ENCODE data around the gene FBXL13.
A peak's percentile ranks its signal among the peaks of the same experiment; 100 is the strongest.
"Not testable (repeated sequence)": the region's sequence is repeated elsewhere in the genome, so short reads cannot be mapped to it uniquely, and the experiment has no call there.

Gene FBXL13

GRCh38 chr7:103116511-103116910 lies 41.9 kb upstream of the FBXL13 start:
- peak overlapping the region; percentile 80 for H3K27ac ChIP-seq

GRCh38 chr7:103115771-103116170 lies 41.2 kb upstream of the FBXL13 start:
- TF ChIP-seq CTCF (conservative IDR thresholded peaks at IDR 0.05): no peak

More at GRCh38 chr7:103116511-103116910, 41.9 kb upstream of the FBXL13 start:
- TF ChIP-seq CTCF (conservative IDR thresholded peaks at IDR 0.05): no peak

GRCh38 chr7:103114576-103115008 lies 40.0 kb upstream of the FBXL13 start:
- peak overlapping the region; percentile 80; the same call in 1 of the 2 replicates for H3K27ac ChIP-seq
- no peak for TF ChIP-seq CTCF (conservative IDR thresholded peaks at IDR 0.05)

More at GRCh38 chr7:103115771-103116170, 41.2 kb upstream of the FBXL13 start:
- peak overlapping the region; percentile 80 for H3K27ac ChIP-seq

- TF ChIP-seq CTCF (conservative IDR thresholded peaks at IDR 0.05): no peak
- no peak overlapping the region for H3K27ac ChIP-seq
These were observed 38.6 kb upstream of the FBXL13 start for GRCh38 chr7:103113164-103113563.

GRCh38 chr7:103106703-103107070 lies 32.1 kb upstream of the FBXL13 start:
- not testable (repeated sequence) for H3K27ac ChIP-seq

- TF ChIP-seq CTCF (conservative IDR thresholded peaks at IDR 0.05): no peak
These were observed 31.6 kb upstream of the FBXL13 start for GRCh38 chr7:103106005-103106702.

GRCh38 chr7:103101543-103101942 lies 26.9 kb upstream of the FBXL13 start:
- H3K27ac ChIP-seq: no peak overlapping the region
- TF ChIP-seq CTCF (conservative IDR thresholded peaks at IDR 0.05): no peak

More at GRCh38 chr7:103106005-103106702, 31.6 kb upstream of the FBXL13 start:
- H3K27ac ChIP-seq: no peak overlapping the region

- no peak overlapping the region for H3K27ac ChIP-seq
- TF ChIP-seq CTCF (conservative IDR thresholded peaks at IDR 0.05): no peak
These were observed 25.8 kb upstream of the FBXL13 start for GRCh38 chr7:103100348-103100747.
